Testis (tissue), 2 donors: ENCODE results near the gene PIEZO2.

Source experiments
- CTCF ChIP-seq, 3 experiments: fragments of 450-650 bp in 2 of 3; fragments of 200-600 bp in 1 of 3; sonication (generic) in 1 of 3; IDR thresholded peaks; one replicate each; pipeline ENCODE4 v1.5.1; 2016 to 2019; ENCODE audit warnings: antibody characterized with exemption in 3 of 3, mild to moderate bottlenecking in 2 of 3, moderate library complexity in 1 of 3
- POLR2A ChIP-seq: fragments of 450-650 bp; IDR thresholded peaks from one replicate; pipeline ENCODE4 v1.6.1; 2017; ENCODE audit warnings: antibody characterized with exemption, mild to moderate bottlenecking, moderate library complexity

GRCh38 chr18:10927286-10927992 lies 221.9 kb downstream of the PIEZO2 start:
- TF ChIP-seq CTCF (IDR thresholded peaks at IDR 0.05) (no peak), POLR2A (no peak)
